Stimulated activated CD4-positive, alpha-beta T cell treated with anti-CD3 and anti-CD28 coated beads, Interleukin-1b, Interleukin-23, amount 100 ng/mL, for 1 hour (primary cell): ENCODE measurements around the gene PLAU.
"Not testable (repeated sequence)": the region's sequence is repeated elsewhere in the genome, so short reads cannot be mapped to it uniquely, and the experiment has no call there.

ENCODE experiments used
- DNase-seq, 2 donors: peaks; one replicate each; pipeline ENCODE4 v3.0.0-alpha.2; 2020; ENCODE audit warnings: low read depth in 2 of 2

Gene PLAU

DNA sequence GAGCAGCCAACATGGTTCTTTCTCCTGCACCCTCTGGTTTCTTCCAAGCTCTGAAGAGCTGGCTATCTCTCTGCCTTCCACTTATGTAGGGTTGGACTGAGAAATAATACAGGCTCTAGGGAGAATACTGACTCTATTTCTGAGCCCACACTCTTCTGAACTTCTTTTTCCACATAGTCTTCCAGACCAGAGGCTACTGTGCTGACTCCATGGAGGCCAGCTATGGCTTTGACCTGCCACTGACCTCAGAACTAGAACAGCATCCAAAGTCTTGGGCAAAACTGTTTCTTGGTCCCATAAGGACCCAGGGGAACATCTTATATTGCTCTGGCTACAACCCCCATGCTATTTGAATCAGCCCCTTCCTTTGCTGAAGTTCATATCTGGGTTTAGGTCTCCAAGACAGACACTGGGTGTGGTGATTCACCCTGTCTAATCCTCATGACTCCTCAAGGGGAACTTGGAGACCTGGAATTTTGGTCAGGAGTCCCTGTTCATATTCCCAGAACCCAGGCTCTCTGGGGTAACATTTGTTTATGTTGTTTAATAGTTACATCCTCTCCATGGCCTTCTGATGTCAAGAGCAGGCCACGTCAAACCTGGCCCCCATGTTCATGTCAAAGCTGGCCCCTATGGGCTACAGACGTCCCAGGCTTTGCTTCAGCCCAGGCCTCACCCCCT, 12.1 kb upstream of the PLAU start:
- no peak for DNase-seq

DNA sequence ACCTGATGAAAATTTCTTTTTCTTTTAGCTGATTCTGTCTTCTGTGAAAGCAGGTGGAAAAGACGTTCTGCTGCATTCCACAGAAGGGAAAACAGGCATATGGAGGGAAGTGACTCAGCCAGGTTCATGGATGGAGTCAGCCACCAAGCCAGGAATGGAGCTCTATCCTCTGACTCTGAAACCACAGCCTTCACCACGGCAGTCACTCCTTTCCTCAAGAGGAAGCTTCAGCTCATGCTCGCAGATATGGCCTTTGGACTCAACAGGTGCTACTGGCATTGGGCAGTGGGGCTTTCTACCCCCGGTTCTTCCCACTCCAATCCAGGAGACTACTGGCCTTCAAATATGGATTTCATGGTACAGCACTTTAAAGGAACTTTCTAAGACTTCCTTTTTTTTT, 11.5 kb upstream of the PLAU start:
- no peak for DNase-seq

DNA sequence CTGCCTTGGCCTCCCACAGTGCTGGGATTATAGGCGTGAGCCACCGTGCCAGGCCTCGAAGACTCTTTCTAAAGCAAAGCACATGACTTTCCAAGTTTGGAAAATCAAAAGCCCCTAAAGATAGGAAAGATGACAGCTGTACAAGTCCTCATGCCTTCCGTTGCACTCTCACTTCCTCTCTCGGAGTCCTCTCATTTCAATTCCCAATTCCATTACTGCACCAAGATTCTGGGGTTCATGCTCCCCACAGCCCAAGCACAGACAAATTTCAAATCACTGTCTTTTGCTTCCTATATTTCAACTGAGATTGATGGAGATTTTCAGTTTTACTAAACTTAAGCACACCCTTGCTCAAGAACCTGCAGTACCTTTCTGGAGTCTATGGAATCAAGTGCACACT, 10.9 kb upstream of the PLAU start:
- no peak for DNase-seq

DNA sequence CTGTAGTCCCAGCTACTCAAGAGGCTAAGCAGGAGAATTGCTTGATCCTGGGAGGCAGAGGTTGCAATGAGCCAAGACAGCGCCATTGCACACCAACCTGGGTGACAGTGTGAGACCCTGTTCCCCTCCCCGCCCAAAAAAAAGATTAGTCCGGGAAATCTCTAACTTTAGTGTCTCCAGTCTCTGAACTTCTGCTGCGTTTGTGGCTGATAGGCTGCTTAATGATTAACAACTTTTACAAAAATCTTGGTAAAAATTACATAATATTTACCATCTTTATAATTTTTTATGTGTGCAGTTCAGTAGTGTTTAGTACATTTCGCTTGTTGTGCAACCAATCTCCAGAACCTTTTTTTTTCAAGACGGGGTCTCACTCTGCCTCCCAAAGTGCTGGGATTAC, 9.7 kb upstream of the PLAU start:
- no peak for DNase-seq

DNA sequence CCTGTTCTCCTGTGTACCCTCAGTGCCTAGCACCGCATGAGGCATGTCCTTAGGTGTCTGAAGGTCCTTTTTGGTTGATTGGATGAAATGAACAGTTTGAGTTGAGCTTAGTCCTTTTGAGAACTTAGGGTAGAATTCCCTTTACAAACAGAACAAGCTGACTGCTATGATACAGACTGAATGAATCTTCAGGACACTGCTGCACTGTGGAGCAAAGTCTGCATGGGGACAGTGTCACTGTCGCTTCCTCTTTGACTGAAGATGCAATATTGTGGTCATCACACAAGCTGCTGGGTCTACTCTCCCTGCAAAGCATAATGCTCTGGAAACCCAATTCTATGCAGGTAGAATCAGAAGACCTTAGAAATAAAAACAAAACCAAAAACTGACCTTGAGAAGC, 8.6 kb upstream of the PLAU start:
- no peak for DNase-seq

DNA sequence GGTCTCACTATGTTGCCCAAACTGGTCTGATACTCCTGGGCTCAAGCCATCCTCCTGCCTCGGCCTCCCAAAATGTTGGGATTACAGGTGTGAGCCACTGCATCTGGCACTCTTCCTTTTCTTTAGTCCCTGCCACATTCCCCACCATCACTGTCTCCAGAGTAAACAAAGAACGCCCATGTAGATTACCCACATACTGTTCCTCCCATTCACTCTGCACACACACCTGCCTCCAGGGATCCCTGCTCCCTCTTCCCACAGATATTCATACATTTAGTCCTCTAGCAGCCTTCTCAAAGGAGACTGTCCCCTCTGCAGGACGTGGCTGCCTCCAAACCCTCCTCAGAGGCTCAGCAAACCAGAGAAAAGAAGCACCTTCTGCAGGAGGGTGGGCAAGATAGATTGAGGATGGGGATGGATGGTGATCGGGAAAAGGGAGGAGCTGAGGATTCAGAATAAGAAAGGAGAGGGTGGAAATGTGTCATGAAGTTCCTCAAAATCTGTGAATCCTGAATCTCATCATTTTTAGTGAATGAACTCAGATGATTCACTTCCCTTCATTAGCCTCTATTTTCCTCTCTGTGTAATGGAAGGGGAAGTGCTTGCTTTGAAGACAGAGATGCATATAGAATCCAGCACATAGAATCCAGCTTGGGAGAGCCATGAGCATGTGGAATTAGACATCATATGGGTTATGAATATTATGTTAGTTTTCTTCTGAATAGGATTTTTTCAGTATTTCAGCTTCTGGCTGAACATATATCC, 5.5 kb upstream of the PLAU start:
- DNase-seq = no peak

DNA sequence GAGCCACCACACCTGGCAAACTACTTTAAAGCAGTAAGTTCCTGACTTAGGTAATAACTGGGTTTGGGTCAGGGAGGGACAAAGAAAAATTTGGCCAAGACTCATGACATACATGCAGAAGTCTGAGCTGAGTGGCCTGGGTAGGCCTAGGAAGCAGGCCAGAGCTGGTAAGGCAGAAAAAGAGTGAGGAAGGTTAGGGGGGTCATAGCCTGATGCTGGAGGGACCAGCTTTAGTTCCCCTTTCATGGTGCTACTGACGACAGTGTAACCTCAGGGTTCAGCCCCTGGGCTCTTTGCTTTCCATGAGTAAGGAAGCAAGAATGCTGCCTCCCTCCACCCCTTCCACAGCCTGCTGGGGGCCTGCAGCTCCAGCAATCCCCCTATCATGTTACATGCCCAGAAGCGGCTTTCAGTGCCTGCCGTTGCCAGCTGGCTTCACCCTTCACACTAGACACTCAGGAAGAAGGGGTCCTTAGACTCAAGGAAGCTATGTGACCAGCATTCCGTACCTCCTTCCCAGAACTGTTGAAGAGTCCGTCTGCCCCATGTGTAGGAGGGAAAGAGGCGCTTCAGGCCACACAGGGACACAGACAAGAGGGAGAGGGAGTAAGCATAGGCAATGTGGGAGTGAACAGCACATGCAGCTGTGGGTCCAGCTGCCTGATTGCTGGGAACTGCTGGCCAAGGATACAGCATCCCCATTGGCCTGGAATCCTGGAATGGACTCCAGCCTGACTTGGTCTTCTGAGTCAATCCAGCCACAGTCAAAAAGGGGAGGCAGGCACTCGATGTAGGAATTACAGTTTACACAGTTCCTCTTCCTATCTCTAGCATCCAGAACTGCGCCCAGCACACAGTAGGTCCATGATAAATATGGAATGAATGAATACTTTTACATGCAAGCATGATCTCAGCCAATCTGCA, 4.1 kb upstream of the PLAU start:
- no peak for DNase-seq

DNA sequence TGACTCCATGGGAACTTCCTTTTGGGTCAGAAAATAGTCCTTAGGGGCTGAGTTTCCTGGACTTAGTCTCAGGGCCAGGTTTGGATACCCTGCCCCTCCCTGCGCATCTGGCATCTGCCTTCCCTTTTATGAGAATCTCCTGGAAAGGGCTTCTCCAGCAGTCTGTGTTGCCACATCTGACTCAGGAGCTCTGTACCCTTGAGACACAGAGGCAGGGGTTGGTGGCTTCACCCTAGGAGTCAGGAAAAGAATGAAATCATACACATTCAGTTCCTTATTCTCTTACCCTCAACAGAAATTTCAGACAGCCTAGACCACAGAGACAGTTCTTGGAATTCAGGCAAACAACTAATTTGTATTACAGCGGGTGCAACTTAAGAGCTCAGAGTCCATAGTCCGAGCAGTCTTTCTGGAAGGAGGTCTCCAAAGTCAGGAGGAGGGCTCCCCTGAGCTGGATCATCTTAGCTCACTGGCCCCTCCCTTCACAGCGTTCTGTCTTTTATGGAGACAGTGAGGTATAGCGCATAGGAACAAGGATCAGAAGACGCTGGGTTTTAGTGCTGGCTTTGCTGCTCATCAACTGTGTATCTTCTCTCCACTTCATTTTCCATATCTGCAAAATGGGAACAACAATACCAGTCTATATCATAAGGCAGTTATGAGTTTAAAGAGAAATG, 3.0 kb upstream of the PLAU start:
- DNase-seq = no peak

DNA sequence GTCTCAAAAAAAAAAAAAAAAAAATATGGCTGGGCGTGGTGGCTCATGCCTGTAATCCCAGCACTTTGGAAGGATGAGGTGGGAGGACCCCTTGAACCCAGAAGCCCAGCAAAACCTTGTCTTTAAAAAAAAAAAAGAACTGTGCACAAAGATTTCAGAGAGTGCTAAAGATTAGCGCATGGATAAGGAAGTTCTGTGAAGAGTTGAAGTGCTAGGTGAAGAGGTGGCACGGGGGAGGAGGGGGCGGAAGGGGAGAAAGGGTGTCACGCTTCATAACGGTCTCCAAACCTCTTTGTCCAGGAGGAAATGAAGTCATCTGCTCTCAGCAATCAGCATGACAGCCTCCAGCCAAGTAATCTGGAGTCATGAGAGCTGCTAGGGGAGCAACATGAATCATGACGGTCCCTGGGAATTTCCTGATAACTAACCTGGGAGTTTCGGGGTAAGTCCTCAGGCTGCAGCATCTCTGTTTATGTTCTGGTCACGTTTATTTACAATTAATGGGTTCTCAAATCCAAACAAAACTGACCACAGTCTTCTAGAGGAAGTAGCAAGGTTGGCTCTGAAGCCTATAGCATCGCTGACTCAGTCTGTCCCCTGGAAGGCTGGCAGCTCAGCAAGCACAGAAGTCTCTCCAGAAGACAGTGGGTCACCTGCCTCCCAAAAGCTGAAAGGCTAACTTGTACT, 1.9 kb upstream of the PLAU start:
- peak in 1 of 2 donors; percentile 48 for DNase-seq

DNA sequence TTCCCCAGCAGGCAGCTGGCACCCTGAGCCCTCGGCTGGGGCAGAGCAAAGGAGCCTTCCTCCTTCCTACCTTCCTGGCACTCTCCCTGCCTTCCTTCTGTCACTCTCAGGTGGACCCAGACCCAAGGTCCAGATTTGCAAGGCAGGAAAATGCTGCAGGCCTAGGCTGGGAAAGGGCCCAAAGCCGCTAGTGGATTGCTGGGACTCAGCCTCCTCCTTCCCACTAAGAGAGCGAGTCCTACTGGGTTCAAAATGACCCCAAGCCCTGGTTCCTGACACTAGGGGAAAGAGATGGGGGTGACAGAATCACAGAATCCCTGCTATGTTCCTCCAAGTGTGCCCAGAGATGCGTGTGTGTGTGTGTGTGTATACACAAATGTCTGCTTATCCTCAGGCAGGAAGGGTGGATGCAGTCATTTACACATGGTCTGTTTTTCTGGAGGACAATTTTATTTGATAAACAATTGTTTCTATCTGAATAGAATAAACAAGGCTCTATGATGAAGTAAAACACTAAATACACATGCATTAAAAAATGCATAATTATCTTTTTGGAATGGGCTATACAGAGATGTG, 1.3 kb upstream of the PLAU start:
- no peak for DNase-seq

DNA sequence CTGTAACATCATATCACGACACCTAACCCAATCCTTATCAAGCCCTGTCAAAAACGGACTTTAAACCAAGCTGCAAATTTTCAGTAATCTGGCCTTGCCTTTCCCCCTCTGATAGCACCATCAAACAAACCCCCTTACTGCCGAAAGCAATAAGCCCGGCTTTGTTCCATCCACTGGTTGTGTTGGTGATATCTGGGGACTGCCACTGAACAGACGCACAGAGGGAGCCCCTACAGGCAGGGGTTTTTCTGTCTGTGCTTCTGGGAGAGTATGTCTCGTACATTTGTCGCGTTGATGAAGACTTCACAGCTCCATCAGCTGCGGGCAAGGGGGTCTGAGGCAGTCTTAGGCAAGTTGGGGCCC, 550 bp upstream of the PLAU start:
- DNase-seq = no peak

DNA sequence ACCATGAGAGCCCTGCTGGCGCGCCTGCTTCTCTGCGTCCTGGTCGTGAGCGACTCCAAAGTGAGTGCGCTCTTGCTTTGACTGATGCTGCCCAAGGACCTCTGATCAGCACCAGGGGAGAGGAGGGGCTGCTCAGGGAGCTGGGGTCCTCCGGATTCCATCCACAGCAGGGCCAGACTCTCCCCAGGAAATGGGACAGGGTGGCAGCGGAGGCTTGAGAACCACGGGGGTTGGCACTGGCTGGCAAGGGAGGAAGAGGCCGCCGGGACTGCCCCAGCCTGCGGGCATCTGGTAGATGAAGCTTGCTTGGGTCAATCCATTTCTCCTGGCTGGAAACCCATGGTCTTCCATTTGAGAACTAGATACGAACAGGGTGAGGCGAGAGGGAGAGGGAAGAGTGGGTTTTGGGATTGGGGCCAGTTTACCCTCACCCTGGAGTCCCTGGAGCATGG, 647 bp downstream of the PLAU start:
- no peak for DNase-seq

DNA sequence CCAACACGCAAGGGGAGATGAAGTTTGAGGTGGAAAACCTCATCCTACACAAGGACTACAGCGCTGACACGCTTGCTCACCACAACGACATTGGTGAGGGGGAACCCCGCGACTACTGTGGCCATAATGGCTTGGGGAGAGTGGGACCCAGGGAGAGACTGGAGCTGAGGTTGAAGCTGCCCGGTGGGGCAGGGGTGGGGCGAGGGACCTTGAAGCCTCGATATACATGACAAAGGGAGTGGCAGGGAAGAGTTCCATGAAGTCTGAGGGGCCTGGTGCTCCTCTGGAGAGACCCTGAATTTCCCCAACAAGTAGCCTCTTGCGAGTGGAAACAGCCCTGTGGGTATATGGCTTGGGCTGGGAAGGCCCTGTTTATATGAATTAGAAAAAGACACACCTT, 3.1 kb downstream of the PLAU start:
- no peak for DNase-seq

DNA sequence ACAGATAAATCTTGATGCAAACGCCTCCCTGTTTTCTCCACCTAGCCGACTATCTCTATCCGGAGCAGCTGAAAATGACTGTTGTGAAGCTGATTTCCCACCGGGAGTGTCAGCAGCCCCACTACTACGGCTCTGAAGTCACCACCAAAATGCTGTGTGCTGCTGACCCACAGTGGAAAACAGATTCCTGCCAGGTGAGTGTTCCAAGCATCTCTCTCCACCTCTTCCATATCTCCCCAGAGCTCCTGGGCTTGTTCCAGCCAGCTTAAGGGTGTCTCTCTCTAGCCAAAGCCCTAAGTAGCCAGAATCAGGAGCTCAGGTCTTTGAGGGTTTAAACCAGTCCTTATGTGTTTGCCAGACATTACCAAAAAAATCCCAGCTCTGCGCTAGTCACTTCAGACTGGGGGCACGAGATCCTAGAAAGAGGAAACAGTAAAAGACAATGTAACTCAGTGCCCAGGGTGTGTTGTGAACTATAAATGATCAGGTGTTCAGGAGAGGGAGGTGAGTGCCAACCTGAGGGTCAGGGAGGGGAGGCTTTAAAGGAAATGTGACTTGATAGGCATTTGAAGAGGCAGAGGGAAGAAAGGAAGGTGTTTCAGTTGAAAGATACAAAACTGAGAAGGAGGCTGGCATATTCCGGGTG, 4.4 kb downstream of the PLAU start:
- no peak for DNase-seq

DNA sequence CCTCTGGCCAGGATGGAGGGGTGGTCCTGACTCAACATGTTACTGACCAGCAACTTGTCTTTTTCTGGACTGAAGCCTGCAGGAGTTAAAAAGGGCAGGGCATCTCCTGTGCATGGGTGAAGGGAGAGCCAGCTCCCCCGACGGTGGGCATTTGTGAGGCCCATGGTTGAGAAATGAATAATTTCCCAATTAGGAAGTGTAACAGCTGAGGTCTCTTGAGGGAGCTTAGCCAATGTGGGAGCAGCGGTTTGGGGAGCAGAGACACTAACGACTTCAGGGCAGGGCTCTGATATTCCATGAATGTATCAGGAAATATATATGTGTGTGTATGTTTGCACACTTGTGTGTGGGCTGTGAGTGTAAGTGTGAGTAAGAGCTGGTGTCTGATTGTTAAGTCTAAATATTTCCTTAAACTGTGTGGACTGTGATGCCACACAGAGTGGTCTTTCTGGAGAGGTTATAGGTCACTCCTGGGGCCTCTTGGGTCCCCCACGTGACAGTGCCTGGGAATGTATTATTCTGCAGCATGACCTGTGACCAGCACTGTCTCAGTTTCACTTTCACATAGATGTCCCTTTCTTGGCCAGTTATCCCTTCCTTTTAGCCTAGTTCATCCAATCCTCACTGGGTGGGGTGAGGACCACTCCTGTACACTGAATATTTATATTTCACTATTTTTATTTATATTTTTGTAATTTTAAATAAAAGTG, 6.0 kb downstream of the PLAU start:
- no peak for DNase-seq

DNA sequence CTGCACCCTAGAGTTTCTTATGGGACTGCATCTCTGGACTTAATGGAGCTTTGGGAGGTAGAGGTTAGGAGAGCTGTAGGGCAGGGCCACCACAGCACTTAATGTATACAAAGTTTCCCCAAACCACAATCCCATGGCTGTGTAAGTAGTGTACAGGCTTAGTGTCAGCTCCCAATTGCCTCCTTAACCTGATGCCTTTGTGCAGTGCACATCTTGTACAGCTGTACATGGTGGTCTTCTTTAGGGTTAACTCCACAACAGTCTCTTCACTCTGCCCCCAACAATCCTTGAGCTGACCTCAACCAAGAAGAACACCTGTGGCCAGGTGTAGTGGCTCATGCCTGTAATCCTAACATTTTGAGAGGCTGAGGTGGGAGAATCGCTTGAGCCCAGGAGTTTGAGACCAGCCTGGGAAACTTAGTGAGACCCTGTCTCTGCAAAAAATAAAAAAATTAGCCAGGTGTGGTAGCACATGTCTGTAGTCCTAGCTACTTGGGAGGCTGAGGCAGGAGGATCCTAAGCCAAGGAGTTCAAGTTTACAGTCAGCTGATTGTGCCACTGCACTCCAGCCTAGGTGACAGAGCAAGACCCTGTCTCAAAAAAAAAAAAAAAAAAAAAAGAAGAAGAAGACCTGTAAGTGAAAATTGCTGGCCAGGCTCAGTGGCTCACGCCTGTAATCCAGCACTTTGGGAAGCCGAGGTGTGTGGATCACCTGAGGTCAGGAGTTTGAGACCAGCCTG, 6.8 kb downstream of the PLAU start:
- no peak for DNase-seq

DNA sequence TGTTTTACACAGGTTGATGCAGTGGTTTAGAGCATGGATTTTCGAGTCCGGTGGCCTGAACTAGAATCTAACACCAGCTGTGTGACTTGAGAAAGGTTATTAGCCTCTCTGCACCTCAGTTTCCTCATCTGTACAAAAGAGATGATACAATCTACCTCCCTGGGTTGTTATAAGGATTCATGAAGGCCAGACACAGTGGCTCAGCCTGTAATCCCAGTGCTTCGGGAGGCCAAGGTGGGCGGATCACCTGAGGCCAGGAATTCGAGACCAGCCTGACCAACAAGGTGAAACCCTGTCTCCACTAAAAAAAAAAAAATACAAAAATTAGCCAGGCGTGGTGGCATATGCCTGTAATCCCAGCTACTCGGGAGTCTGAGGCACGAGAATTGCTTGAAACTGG, 8.5 kb downstream of the PLAU start:
- not testable (repeated sequence) for DNase-seq

DNA sequence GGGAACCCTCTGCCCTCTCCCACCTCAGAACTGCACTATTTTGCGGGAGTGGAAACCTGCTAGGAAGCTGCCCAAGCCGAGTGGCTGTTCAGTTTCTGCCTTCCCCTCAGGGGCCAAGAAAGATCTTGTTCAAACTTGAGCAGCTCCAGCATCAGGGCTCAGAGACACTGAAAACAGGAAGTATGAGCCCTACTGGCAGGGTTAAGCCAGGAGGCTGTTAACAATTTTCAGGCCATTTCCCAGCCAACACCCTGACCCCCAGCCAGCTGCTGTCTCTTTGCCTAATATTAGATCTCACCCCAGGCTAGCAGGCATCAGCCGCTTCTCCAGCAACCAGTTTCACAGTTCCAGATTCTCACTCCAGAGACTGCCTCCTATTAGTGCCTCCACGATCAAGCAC, 9.2 kb downstream of the PLAU start:
- DNase-seq = no peak
